Cardiac septum (tissue), 1 donor: ENCODE data around the gene WRAP53. TPM values are rescaled to one million over a fixed set of nuclear protein-coding genes. Genes with fewer than 3 reads are reported as not detected.

Source experiments
- DNase-seq: peaks from one replicate; pipeline ENCODE4 v3.0.0-alpha.2; 2020; ENCODE audit warnings: low spot score
- intact Hi-C: fragments of 100-400 bp; cut with DNase I; formaldehyde crosslinking; loops from one replicate; pipeline ENCODE4 v1.14.0; 2022
- total RNA-seq: library from RNA; stranded (reverse); fragmentation: NEBNext Ultra II Directional; extraction: Animal tissue kit (Norgen Biotek cat#: 25700); gene quantifications from one replicate; pipeline ENCODE4 v1.2.1, GENCODE V29; 2021
- donor health status: DM: no; HTN: no; CAD: no.

WRAP53 gene
- total RNA-seq, 1 donor from 2014 or later: 3.2 TPM

- intact Hi-C loops: no loop called here
These were observed 41.5 kb downstream of the WRAP53 start for GRCh38 chr17:7729816-7730215.

GRCh38 chr17:7732981-7733539 is 44.8 kb downstream of the WRAP53 start:
- no peak for DNase-seq
- intact Hi-C loops: no loop called here

More at GRCh38 chr17:7729816-7730215, 41.5 kb downstream of the WRAP53 start:
- no peak for DNase-seq

GRCh38 chr17:7737601-7738000 is 49.3 kb downstream of the WRAP53 start:
- DNase-seq: no peak
- intact Hi-C loops: no loop called here

- DNase-seq: no peak
- intact Hi-C loops: loop anchor here (5.0 to 10.0 kb wide), 4 partner anchors 83 to 318 kb away; no protein-coding TSS in a partner anchor
These were observed 51.5 kb downstream of the WRAP53 start for GRCh38 chr17:7739746-7740145.

GRCh38 chr17:7740481-7741001 is 52.3 kb downstream of the WRAP53 start:
- intact Hi-C loops: loop anchor here (5.0 to 10.0 kb wide), 4 partner anchors 82 to 317 kb away; no protein-coding TSS in a partner anchor
- no peak for DNase-seq

- intact Hi-C loops: loop anchor here (2.0 to 10.0 kb wide), 5 partner anchors 80 to 315 kb away; no protein-coding TSS in a partner anchor
- no peak for DNase-seq
These were observed 54.5 kb downstream of the WRAP53 start for GRCh38 chr17:7742729-7743128.

- intact Hi-C loops: loop anchor here (5.0 to 10.0 kb wide), 4 partner anchors 78 to 313 kb away; no protein-coding TSS in a partner anchor
- DNase-seq: no peak
These were observed 56.1 kb downstream of the WRAP53 start for GRCh38 chr17:7744416-7744815.

GRCh38 chr17:7745748-7746470 is 57.6 kb downstream of the WRAP53 start:
- intact Hi-C loops: loop anchor here (10.0 kb wide), 1 partner anchor 149 kb away; no protein-coding TSS in a partner anchor
- peak; percentile 76 for DNase-seq

- no peak for DNase-seq
- intact Hi-C loops: loop anchor here (10.0 kb wide), 1 partner anchor 147 kb away; no protein-coding TSS in a partner anchor
These were observed 59.4 kb downstream of the WRAP53 start for GRCh38 chr17:7747635-7748071.

GRCh38 chr17:7748076-7748775 is 59.9 kb downstream of the WRAP53 start:
- intact Hi-C loops: loop anchor here (10.0 kb wide), 1 partner anchor 147 kb away; no protein-coding TSS in a partner anchor
- no peak for DNase-seq

- no peak for DNase-seq
- intact Hi-C loops: no loop called here
These were observed 62.1 kb downstream of the WRAP53 start for GRCh38 chr17:7750321-7750821.

Other genes with a start within 250 kb of the WRAP53 start
- gene FGF11, start 249.0 kb upstream of the WRAP53 start, total RNA-seq: 3.9 TPM
- gene CHRNB1, start 243.4 kb upstream of the WRAP53 start, total RNA-seq: 9.9 TPM
- gene ZBTB4, start 208.8 kb upstream of the WRAP53 start, total RNA-seq: 69.4 TPM
- not detected for gene SLC35G6, start 207.0 kb upstream of the WRAP53 start, total RNA-seq
- gene POLR2A, start 204.1 kb upstream of the WRAP53 start, total RNA-seq: 56.4 TPM
- gene TNFSF12, start 139.4 kb upstream of the WRAP53 start, total RNA-seq: 33.9 TPM
- gene TNFSF13, start 129.7 kb upstream of the WRAP53 start, total RNA-seq: 4.9 TPM
- gene SENP3, start 126.6 kb upstream of the WRAP53 start, total RNA-seq: 33.8 TPM
- 11.4 TPM for gene CD68, start 108.8 kb upstream of the WRAP53 start, total RNA-seq
- gene MPDU1, start 104.6 kb upstream of the WRAP53 start, total RNA-seq: 22.4 TPM
- gene SOX15, start 98.4 kb upstream of the WRAP53 start, total RNA-seq: 1.1 TPM
- gene FXR2, start 73.6 kb upstream of the WRAP53 start, total RNA-seq: 83.5 TPM
- 60.3 TPM for gene SAT2, start 60.7 kb upstream of the WRAP53 start, total RNA-seq
- 0.62 TPM for gene SHBG, start 58.3 kb upstream of the WRAP53 start, total RNA-seq
- 2.7 TPM for gene ATP1B2, start 37.6 kb upstream of the WRAP53 start, total RNA-seq
- gene TP53, start 987 bp upstream of the WRAP53 start, total RNA-seq: 17.5 TPM
- 0.78 TPM for gene EFNB3, start 16.7 kb downstream of the WRAP53 start, total RNA-seq
- 0.16 TPM for gene DNAH2, start 29.3 kb downstream of the WRAP53 start, total RNA-seq
- 22.1 TPM for gene KDM6B, start 145.7 kb downstream of the WRAP53 start, total RNA-seq
- gene TMEM88, start 166.6 kb downstream of the WRAP53 start, total RNA-seq: 14.7 TPM
- gene NAA38, start 169.1 kb downstream of the WRAP53 start, total RNA-seq: 68.8 TPM
- gene CYB5D1, start 169.5 kb downstream of the WRAP53 start, total RNA-seq: 12.2 TPM
- 14.2 TPM for gene CHD3, start 200.3 kb downstream of the WRAP53 start, total RNA-seq
- 1.00 TPM for gene RNF227, start 227.8 kb downstream of the WRAP53 start, total RNA-seq
- 0.43 TPM for gene KCNAB3, start 241.4 kb downstream of the WRAP53 start, total RNA-seq
- gene TRAPPC1, start 243.5 kb downstream of the WRAP53 start, total RNA-seq: 114 TPM
- 12.0 TPM for gene CNTROB, start 243.7 kb downstream of the WRAP53 start, total RNA-seq